GM13977 (cell line): Measurements from ENCODE around the gene LRRC7.

ENCODE experiments used
- DNase-seq: peaks from one replicate; pipeline ENCODE4 v3.0.0; 2012; ENCODE audit warnings: low spot score
- CTCF ChIP-seq: IDR thresholded peaks from 2 replicates; pipeline ENCODE4 v1.5.1; 2012; ENCODE audit warnings: mild to moderate bottlenecking, control low read depth; ENCODE audit not compliant: insufficient read depth; ENCODE audit errors: extremely low read depth, missing control alignments
- in situ Hi-C: fragments of 300-500 bp; cut with MboI; formaldehyde crosslinking; loops from one replicate; pipeline ENCODE4 v1.12.0; 2022; ENCODE audit warnings: low sequenced_read_pairs, low pct_unique_long_range_greater_than_20kb, mixed read lengths, inconsistent platforms; ENCODE audit not compliant: unreplicated experiment

Gene LRRC7

GRCh38 chr1:69754521-69754920, 186.8 kb downstream of the LRRC7 start:
- no peak for DNase-seq
- TF ChIP-seq CTCF, result no peak
- in situ Hi-C loops, result no loop called here

- no peak for TF ChIP-seq CTCF
- in situ Hi-C loops, result no loop called here
- DNase-seq, result no peak
These were observed 187.9 kb downstream of the LRRC7 start for GRCh38 chr1:69755647-69756046.

GRCh38 chr1:69765951-69766350, 198.2 kb downstream of the LRRC7 start:
- in situ Hi-C loops, result no loop called here
- TF ChIP-seq CTCF, result no peak
- no peak for DNase-seq

DNA sequence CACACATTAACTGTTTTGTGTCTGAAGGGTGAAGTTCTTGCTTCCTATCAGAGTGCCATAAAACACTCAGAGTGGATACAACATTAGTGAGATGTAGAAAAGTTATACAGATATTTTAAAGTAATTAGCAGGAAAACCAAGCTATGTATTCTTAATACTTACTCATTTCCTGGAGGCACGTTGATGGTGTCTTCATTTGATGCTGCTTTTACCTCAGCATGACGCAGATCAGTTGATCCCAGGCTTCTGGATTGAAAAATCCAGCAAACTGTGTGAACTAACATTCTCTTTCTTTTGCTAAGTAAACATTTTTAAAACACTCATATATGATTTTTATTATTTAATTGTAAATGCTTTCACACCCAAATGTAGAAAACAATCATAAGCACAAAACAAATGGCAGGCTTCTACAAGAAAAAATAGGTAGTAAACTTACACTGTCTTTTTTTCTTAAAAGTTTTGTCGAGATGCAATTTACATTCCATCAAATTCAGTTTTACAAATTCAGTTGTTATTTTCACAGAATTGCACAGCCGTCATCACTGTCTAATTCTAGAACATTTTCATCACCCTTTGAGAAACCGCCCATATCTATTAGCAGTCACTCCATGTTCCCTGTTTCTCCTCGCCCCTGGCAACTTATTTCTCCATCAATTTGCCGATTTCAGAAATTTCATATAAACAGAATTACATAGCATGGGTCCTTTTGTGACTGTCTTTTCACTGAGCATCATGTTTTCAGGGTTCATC, 198.9 kb downstream of the LRRC7 start:
- no peak for DNase-seq
- in situ Hi-C loops, result no loop called here
- no peak for TF ChIP-seq CTCF

GRCh38 chr1:69776555-69776954, 208.8 kb downstream of the LRRC7 start:
- no peak for TF ChIP-seq CTCF
- in situ Hi-C loops, result no loop called here
- DNase-seq, result no peak

DNA sequence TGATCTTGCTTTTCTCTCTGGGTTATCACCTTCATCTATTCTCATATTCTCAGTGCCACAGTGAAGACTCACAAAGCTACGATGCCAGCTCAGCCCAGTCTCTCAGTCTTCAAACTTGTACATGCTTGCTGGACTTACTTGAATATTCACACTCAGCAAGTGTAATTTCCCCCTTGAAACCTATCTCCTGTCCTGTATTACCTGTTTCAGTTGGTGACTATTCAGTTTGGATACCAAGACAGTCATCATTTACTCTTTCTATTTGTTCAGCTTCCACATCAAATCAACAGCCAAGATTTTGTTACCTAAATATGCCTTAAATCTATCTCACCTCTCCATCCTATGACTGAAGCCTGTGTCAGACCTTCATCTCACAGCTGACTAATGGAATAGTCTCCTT, 209.7 kb downstream of the LRRC7 start:
- no peak for DNase-seq
- in situ Hi-C loops, result no loop called here
- TF ChIP-seq CTCF, result no peak

- DNase-seq, result no peak
- TF ChIP-seq CTCF, result no peak
- in situ Hi-C loops, result no loop called here
These were observed 210.2 kb downstream of the LRRC7 start for GRCh38 chr1:69777971-69778370.
